ENCODE measurements around the gene KLK14.

DNA sequence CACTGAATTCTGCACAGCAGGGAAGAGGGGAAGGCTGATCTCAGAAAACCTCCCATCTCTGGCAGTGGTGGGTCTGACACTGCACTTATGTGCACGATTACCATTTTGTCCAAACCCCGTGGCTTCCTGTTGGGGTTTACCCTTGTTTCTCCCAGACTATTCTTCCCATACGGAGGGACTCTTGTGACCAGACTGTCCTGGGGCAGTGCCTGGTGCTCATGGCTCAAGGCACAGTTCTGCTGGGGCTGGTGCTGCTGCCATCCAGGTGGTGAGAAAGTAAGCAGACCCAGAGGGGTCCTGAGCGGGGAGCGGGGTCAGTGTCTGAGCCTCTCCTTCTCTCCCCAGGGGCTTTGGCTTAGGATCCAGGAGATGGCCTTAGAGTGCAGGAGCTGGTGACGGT lies 36.9 kb upstream of the KLK14 start:
- TF ChIP-seq, protein P1, sequence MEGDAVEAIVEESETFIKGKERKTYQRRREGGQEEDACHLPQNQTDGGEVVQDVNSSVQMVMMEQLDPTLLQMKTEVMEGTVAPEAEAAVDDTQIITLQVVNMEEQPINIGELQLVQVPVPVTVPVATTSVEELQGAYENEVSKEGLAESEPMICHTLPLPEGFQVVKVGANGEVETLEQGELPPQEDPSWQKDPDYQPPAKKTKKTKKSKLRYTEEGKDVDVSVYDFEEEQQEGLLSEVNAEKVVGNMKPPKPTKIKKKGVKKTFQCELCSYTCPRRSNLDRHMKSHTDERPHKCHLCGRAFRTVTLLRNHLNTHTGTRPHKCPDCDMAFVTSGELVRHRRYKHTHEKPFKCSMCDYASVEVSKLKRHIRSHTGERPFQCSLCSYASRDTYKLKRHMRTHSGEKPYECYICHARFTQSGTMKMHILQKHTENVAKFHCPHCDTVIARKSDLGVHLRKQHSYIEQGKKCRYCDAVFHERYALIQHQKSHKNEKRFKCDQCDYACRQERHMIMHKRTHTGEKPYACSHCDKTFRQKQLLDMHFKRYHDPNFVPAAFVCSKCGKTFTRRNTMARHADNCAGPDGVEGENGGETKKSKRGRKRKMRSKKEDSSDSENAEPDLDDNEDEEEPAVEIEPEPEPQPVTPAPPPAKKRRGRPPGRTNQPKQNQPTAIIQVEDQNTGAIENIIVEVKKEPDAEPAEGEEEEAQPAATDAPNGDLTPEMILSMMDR (tag by site-specific recombination; IDR thresholded peaks at IDR 0.05): no peak
- TF ChIP-seq YY1 (tag by site-specific recombination; IDR thresholded peaks at IDR 0.05): no peak
- TF ChIP-seq, protein P2, sequence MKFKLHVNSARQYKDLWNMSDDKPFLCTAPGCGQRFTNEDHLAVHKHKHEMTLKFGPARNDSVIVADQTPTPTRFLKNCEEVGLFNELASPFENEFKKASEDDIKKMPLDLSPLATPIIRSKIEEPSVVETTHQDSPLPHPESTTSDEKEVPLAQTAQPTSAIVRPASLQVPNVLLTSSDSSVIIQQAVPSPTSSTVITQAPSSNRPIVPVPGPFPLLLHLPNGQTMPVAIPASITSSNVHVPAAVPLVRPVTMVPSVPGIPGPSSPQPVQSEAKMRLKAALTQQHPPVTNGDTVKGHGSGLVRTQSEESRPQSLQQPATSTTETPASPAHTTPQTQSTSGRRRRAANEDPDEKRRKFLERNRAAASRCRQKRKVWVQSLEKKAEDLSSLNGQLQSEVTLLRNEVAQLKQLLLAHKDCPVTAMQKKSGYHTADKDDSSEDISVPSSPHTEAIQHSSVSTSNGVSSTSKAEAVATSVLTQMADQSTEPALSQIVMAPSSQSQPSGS (tag by site-specific recombination; IDR thresholded peaks at IDR 0.05; ENCODE audit: low read depth): no peak
- TF ChIP-seq, protein P3, sequence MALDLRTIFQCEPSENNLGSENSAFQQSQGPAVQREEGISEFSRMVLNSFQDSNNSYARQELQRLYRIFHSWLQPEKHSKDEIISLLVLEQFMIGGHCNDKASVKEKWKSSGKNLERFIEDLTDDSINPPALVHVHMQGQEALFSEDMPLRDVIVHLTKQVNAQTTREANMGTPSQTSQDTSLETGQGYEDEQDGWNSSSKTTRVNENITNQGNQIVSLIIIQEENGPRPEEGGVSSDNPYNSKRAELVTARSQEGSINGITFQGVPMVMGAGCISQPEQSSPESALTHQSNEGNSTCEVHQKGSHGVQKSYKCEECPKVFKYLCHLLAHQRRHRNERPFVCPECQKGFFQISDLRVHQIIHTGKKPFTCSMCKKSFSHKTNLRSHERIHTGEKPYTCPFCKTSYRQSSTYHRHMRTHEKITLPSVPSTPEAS (tag by site-specific recombination; IDR thresholded peaks at IDR 0.05): no peak

All from HEK293 (cell line).